ENCODE results near the gene KMT2C.

The KMT2C gene

DNA sequence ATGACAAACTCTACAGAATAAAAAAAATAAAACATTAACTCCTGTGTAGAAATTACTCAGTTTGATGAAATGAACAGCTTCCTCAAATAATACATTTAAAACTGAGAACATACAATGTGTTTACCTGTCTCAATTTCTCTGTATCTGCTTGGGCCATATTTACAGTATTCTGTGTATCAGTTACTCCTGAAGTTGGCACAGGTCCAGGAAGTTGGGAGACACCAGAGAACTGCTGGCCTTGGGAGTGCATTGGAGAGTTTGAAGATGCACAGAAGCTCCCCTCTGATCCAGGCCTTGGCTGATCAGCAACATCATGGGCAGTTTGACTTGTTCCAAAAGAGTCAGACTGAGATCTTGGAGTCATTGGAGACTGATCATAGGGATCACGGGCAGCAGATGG, 255.2 kb downstream of the KMT2C start:
- no peak for DNase-seq

DNA sequence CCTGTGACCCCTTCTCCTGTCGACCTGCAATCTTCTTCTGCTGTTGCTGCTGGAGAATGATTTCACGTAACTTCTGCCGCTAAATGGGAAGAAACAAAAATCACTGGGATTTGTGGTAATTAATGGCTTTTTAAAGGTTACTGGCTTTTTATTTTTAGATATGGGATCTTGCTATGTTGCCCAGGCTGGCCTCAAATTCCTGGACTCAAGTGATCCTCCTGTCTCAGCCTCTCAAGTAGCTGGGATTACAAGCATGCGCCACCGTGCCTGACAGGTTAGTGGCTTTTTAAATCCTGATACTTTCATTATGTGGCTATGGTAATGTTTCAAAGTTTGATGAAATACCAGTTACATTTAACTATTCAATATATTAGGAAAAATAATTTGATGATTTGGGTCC, 255.8 kb downstream of the KMT2C start:
- DNase-seq, result no peak

DNA sequence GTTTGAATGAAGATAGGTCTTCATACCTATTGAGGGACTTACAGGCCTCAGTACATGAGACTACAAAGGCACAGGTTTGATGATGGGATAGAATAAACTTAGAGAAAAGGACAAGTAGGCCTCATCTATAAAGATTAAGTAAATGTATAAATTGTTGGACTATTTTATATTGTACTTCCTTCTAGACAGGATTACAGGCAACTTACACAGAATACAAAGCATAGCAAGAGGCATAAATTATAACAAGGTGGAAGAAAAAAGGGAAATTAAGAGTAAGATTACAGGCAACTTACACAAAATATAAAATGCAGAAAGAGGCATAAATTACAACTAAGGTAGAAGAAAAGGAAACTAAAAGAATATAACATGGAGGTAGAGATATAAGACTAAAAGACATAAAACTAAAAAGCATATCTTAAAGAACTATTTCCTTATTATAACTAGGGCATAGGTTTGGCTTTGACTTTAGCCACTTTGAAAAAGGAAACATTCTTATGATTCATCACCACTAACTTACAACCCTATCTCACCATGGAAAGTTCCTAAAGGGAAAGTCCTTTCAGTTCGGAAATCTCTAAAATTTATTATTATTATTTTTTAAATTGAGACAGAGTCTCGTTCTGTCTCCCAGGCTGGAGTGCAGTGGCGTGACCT, 257.3 kb downstream of the KMT2C start:
- no peak for DNase-seq

DNA sequence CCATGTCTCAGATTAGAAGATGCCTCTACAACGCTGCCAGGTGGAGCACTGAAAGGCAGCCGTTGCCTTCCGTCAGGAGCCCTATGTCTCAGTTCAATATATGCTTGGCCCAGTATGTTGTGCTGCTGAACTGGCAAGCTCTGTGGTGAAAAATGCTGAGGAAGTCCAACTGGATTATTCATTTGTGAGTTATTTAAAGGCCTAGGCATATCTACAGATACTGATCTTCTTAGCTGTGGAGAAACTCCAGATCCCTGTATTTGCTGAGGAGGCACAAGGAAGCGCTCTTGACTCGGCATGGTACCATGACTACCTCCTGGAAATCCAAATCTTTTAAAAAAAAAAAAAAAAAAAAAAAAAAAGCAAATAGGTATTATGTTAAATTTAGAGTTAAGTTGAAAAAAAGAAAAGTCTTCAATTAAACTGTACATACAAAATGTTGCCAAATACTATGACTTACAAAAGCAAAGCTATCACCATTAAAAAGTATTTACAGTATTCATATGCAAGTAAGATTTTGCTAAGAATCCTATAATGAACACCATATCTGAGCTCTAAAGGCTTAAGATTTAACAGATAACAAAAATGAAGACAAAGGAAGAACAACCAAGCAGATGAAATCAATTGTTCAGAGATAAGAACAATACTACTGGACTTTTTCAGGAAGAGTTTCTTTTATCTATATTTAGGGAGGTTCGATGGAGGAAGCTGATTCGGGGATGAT, 258.0 kb downstream of the KMT2C start:
- DNase-seq, result no peak

DNA sequence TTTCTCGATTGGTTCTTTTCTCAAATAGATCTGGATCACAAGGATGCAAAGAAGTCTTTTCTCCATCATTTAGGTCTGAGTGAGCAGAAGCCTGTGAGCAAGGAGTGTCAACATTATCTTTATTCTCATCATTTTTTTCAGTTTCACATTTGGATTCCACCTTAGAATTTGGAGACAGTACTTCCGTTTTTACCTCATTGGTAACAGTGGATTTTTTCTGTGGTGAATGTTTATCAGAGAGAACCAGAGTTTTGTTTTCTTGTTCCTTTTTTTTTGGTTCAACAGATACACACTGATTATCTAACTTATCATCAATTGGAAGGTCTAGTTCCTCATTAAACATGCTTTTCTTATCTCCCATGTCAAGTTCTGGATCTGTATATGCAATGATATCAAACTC, 259.0 kb downstream of the KMT2C start:
- no peak for DNase-seq

DNA sequence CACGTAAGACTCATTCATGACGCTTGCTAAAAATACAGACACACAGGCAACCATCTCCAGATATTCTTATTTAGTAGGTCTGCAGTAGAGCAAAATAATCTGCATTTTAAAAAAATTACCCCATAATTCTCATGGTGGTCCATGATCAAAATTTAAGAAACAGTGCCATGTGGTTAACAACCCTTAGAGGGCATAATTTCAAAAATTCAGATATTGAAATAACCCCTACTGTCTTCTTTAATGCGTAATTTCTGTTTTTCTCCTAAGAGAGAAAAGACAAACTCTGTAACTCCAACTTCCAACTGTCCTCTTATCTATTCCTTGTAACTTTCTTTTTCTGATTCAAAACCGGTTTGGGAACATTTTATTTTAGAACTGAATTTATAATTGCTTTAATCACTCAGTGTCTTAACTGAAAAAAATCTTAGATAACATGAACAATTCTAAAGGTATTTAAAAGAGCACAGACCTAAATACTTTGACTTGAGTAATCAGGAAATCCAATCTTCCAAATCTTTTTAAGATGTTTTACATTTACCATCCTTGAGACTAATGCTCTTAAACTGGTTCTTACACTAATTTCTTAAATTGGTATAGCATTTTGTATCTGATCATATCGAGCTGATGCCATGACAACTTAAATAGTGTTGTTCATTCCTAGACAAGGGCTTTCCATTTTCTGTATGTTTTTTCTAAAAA, 262.3 kb downstream of the KMT2C start:
- no peak for DNase-seq

DNA sequence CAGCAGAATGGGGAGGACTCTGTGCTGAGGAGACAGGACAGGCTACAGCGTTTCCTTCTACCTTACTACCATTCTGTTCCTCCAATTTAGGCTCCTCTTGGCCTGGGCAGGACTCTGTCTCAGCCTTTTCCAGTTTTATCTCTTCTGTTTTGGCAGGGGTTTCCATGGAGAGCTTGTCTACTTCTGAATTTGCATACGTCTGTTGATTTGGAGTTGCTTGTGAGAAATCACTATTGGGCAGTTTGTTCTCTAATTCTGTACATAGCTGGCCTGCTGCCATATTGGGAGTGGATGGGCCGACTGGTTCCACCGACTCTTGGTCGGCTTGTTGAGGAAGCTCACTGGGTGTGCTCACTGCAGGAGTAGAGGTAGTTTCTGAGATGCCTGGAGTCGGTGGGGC, 273.5 kb downstream of the KMT2C start:
- DNase-seq, result no peak

DNA sequence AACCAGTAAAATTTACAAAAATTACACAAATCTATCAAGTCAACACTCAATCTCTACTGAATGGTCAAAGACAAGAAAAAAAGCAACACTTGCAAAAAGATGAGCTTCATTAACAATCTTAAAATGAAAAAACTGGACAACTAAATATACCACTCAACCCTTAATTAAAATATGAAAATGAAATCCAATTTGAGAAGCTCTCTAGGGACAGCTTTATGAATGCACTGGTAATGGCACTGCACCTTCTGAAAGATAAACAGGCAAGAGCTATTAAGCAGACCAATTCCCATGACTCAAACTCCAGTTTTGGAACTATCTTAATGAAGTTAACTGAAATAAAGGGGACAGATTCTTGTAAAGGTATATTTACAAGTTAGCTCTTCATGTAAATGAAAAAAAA, 274.6 kb downstream of the KMT2C start:
- DNase-seq, result no peak

DNA sequence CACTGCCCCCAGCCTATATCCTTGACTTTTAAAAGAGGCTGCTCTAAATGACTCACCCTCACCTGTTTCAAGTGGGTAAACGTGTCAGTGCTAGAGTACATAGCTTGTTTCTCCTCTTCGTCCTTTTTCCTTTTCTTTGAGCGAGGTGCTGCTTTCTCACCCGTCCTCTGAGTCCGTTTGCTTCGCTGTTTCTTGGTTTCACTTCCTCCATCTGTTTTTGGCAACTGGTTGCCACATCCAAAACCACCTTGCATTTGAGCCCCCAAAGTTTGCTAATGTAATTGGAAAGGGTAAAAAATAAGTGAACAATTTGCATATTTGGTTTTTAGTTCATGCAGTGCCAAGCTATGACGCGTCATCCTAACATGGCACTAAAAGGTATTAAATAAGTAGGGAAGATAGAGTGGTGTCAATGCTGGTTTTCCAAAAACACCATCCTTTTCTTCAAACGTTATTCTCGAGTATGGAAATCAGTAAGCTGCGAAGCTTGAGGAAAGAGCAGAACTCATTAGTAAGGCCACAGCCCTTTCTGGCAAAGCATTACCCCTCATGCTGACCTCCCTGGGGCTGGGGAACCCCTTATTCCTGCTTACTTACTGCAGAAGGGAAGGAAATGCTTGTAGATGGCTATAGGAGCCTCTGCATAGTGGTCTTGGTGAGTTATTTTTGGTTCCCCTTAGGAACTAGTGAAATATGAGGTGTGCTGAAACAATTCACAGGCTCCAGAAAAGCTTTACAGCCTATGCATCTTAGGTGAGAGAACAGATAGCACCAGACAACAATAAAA, 276.8 kb downstream of the KMT2C start:
- no peak for DNase-seq

DNA sequence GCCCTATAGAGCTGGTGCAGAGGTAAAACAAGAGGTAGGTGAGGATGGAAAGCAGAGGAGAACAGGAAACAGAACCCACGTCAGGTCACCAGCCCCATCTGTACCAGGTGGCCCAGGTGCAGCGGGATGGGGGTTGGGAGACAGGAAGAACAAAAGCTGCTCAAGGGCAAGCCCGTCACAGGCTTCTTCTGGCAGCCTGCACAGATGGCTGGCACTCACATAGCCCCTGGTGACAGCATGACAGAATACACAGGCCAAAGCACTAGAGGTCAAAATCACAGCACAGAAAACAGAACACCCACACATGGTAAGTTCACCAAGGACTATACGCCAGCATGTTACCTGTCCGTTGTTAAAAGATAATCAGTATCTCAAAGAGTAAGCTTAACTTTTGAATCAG, 283.5 kb downstream of the KMT2C start:
- no peak for DNase-seq

DNA sequence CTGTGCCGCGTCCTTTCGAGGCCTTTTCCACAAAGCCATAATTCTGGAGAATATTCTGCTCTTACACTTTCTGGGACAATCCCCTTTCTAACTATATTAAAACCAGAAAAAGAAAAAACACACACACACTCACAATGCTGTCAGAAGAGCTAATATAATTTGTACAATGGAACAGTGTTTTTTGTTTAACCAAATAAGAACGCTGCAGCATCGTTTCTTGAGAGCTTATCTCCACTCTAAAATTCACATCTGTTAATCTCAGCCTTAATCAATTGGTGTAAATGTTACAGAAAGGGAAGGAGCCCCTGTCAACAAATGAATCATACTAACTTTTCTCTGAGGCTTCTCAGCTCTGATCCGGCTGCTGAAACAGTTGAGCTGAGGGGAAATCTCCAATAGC, 286.4 kb downstream of the KMT2C start:
- DNase-seq, result no peak

DNA sequence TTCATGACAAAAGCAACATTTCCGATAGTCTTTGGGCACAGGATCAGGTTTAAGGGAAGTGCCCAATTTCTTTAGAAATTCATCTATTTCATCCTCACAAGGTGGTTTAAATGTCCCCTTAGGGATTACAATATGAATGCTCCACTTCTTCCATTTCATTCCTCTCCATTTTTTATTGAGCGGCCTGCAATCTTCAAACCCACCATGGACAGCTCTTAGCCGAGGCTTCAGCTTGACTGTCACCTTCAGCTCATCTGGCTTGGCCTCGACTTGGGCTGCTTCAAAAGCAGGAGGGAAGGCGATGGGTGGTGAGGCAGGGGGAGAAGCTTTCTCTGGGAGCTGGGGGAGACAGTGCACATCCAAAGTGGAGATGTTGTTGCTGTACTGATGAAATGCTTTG, 287.1 kb downstream of the KMT2C start:
- DNase-seq, result no peak

DNA sequence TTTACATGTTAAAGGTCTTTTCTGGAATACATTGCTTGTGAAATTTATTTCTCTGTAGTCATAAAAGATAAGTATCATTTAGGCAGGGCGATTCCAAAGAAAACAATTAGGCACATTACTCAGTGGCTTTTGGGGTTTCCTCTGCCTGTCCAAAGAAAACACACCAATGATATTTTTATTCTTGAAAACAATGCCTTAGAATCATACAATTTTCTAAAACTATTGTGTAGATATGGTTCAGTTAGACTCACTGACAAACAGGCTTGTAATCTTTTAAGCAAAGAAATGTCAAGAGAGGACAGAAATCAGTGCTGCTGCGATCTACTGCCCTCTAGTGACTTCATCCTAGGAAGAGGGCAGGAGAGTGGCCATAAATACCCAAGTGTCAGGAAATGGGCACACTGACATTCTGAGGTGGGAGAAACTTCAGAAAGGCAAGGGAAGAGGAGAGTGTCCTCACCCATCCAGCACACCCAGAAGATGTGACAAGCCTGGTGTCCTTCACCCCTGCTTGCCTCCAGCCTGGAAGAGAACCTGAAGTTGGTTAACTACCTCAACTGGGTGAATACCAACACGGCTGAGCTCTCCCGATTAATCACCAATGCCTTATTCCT, 289.8 kb downstream of the KMT2C start:
- DNase-seq, result peak; percentile 23

DNA sequence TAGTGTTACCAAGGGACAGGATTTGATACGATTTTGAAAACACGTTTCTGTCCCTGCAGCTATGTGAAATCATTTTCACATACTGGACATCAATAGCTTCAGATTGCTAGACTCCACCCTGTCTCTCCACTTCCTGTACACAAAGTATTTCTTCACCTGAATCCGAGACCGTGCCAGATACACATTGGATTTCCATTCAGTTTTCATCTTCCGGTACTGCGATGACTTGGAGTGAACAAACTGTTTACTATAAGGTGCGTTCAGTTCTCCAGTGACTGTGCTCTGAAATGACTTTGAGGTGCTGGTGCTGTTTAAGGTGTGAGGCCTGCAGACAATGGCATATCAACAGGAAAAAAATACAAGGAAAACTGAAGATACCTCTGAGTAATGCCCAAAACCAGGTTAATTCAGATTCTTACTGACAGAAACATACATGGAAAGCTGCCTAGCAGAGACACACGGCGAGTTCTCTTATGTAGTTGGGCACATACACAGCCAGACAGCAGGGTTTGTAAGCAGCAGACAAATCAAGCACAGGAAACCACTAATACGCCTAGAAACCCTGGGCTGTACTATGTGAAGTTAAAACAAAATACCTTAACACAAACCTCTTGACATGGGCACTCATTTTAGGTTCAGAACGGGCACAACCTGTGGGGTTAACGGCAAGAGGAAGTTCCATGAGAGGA, 291.1 kb downstream of the KMT2C start:
- DNase-seq, result no peak

DNA sequence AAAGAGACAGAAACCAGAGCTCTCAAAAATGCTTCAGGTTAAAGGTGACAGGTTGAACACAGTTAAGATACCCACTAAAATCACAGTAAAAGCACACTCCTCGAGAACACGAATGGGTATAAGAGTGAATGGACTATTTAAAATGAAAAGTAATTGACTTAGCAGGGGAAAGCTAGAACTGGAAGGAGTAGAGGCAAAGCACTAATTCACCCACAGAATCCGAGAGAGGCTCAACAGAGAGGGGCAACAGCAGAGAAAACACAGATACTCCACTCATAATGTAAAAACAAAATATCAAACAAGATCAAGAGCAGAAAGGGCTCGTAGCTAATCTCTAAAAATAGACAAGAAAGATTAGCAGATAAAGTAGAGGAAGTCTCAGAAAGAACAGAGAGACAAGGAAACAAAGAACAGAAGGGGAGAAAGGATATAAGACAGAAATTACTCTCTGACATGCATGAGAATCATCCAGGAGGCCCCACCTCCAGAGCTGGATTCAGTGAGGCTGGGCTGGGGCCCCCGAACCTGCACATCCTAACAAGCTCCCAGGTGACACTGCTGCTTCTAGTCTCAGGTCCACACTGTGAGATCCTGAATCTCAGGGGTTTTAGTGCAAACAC, 292.7 kb downstream of the KMT2C start:
- no peak for DNase-seq

DNA sequence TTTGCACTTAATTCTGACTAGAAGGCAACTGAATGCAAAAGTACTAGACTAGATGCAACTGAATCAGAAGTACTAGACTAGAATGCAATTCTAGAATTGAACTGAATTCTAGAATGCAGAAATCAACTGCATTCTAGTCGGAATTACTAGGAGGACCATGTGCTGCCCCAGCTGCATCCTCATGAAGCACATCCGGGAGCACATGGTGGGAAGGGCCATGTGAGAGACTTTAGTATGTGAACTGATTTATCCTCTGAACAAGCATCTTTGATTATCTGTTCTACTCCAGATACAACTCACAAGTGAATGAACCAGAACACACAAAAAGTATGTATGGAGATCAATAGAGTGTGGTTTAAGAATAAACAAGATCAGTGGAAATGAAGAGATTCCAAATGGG, 295.2 kb downstream of the KMT2C start:
- no peak for DNase-seq

DNA sequence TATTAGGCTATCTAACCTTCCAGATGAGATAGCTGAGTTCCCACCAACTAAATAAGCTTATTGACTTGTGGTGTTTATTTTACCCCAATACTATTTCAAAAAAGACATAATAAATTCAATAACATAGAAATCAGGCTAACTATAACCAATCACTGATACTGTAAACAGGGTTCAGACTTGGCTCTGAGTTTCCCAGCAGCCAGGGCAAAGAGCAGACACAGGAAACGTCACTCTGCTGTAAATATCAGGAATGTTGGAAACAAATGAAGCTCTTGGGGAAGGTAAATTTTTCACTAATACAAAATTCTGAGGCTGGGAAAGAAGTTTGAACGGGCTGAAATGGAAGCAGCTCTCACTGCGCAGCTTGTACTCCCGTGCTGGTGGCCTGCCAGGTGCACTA, 295.7 kb downstream of the KMT2C start:
- no peak for DNase-seq

DNA sequence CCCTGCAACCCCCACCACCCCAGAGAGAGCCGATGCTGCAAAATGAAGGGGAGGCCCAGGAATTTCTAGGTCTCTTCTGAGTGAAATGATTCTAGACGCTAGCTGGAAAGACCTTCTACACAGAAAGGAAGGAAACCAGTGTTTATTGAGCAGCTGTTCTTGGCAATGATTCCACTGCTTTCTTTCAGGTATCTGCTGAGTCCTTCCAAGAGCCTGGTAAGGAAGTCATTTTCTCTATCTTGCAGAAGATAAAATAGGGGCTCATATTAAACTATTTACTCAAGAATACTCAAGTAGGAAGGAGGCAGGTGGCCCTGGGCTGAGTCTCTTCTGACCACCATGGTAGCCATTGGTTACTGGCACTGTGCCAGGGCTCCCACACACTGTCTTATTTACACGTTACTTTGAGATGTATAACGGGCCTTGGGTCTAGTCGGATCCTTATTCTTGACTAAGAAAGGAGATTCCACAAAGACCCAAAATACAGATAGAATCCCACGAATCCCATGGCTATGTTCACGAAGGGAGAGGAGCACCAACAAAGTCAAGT, 298.3 kb downstream of the KMT2C start:
- peak; percentile 28 for DNase-seq

DNA sequence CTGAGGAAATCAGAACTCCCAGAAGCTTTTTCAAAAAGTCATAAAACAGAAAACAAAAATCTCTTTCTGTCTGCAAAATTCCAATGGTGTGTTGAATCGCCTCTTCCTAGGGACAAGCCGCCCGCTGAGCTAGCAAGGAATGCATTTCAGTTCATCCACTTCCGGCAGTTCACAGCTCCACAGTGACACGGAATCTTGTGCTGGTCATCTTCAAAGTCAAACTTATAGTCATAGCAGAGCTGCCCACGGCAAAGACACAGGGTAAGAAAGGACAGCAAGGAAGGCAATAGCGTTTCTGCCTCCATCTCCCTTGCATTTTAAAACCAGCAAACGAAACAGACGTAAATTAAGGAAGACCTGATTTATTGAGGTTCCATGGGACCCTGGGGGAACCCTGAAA, 299.1 kb downstream of the KMT2C start:
- no peak for DNase-seq

DNA sequence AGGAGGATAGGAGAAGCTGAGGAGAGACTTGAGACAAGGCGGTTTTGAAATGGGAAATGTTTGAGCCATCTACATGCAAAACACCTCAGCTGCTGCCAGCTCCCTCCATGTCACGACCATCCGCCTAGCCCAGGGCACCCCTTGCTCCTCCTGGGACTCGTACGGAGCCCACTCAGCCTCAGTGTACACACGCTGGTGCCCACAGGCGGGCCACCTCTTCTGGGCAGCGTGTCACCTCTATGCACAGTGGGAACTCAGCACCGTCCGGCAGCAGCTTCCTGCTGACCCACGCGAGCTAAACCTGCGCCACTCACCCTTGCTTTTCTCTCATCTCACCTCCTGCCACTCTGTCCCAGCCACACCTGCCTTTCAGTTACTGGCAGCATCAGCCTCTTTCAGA, 302.0 kb downstream of the KMT2C start:
- DNase-seq, result no peak

DNA sequence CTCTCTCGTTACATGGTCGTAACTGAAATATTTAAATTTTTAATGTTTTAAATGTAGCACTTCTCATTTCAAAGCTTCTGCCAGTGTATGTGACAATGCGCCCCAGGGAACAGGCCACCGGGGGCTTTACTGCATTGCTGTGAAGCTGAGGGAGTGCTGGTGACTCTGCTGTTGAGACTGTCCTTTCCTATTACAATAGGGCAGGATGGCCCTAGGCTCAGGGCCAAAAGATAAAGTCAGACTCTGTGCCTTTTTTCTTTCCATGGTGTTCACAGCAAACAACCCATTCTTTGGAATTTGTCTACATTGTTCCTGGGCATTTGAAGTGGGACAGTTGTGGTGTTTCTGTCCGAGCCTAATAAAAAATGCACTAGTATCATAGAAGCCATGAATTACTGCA, 303.0 kb downstream of the KMT2C start:
- DNase-seq, result no peak

Data from NCI-H2029 (cell line).